Ishikawa (cell line): ENCODE results near the gene LDB3.

Experiments
- CEBPB ChIP-seq: IDR thresholded peaks from 2 replicates; pipeline ENCODE4 v1.6.1; 2012
- CREB1 ChIP-seq: IDR thresholded peaks from 2 replicates; pipeline ENCODE4 v1.6.1; 2012; ENCODE audit warnings: low read depth
- EGR1 ChIP-seq: IDR thresholded peaks from 2 replicates; pipeline ENCODE4 v1.6.1; 2012
- EP300 ChIP-seq: IDR thresholded peaks from 2 replicates; pipeline ENCODE4 v1.6.1; 2012; ENCODE audit warnings: borderline replicate concordance
- FOXM1 ChIP-seq: IDR thresholded peaks from 2 replicates; pipeline ENCODE4 v1.6.1; 2012; ENCODE audit warnings: low read depth, borderline replicate concordance
- NFIC ChIP-seq: IDR thresholded peaks from 2 replicates; pipeline ENCODE4 v1.6.1; 2012
- RAD21 ChIP-seq: IDR thresholded peaks from 2 replicates; pipeline ENCODE4 v1.6.1; 2012; ENCODE audit warnings: low read depth
- TAF1 ChIP-seq: IDR thresholded peaks from 2 replicates; pipeline ENCODE4 v1.6.1; 2012; ENCODE audit warnings: low read depth, mild to moderate bottlenecking
- TCF12 ChIP-seq: IDR thresholded peaks from 2 replicates; pipeline ENCODE4 v1.6.1; 2012; ENCODE audit warnings: low read depth
- TEAD4 ChIP-seq: IDR thresholded peaks from 2 replicates; pipeline ENCODE4 v1.6.1; 2012
- YY1 ChIP-seq: IDR thresholded peaks from 2 replicates; pipeline ENCODE4 v1.6.1; 2012; ENCODE audit warnings: low read depth
- ZBTB7A ChIP-seq: IDR thresholded peaks from 2 replicates; pipeline ENCODE4 v1.6.1; 2012; ENCODE audit warnings: low read depth
- TF ChIP-seq, protein P1 (sequence below): IDR thresholded peaks from 2 replicates; pipeline ENCODE4 v1.6.1; 2012
- TF ChIP-seq, protein P2 (sequence below): IDR thresholded peaks from 2 replicates; pipeline ENCODE4 v1.6.1; 2012
- TF ChIP-seq, protein P3 (sequence below): IDR thresholded peaks from 2 replicates; pipeline ENCODE4 v1.6.1; 2012; ENCODE audit warnings: low read depth, mild to moderate bottlenecking

The LDB3 gene

DNA sequence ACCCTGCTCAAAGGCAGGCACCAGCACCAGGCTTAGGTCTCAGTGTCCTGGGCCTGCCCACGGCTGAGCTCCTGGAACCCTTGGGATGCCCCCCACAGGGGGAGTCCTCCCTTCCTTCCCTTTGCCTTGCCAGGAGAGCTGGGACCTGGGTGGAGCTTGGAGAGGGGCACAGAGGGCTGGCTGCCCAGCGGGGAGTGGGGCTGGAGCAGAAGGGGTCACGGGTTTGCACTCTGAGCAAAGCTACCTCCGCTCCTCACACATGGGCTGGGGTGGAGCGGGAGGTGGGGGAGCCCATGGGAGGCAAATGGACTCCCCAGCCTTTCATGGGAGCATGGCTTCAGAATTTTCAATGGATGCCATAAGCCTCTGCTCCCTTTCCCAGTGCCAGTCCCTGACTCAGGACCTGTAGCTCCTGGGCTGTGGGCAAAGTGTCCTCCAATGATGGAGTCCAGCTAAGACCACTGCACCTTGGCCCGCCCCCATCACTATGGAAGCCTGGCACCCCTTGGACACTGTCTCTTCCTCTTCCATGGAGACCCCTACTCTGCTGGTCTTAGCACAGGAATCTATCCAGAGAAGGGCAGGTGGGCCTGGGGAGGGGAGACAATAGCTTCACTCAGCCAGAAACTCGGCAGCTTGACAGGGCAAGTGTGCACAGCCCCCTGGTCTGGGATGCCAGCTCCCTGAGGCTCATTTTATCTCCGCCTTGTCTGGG is 39.9 kb downstream of the LDB3 start:
- TF ChIP-seq TCF12 (no peak), TAF1 (no peak), ZBTB7A (no peak), NFIC (no peak), YY1 (no peak), RAD21 (no peak), FOXM1 (no peak), EP300 (no peak)

DNA sequence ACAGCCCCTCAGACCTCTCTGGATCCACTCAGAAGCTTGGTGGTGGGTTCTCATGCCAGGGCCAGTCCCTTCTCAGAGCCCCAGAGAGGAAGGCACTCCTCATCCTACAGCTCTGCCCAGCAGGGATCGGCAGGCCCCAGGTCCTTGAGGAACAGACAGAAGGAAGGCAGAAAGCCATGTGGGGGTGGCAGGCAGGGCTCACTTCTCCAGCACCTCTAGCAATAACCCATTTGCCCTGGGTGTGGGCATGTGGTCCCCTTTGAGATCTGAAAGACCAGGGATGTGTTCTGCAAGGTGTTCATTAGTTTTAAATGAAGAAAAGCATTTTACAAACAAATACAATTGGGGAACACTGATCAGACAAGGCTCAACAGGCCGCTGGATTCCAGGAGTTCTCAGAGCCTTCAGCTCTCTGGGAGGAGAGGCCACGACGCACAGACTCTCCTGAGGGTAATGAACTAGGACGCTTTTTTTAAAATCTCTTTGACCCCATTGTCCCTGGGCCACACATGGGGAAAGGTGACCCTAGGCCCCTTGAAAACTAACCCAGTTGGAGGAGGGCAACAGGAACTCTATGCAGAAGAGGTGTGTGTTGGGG is 40.6 kb downstream of the LDB3 start:
- TF ChIP-seq NFIC (no peak), ZBTB7A (no peak), CREB1 (no peak), EGR1 (no peak), TEAD4 (no peak), EP300 (no peak), TAF1 (no peak), TCF12 (no peak), FOXM1 (no peak), YY1 (no peak)
- TF ChIP-seq, protein P1, sequence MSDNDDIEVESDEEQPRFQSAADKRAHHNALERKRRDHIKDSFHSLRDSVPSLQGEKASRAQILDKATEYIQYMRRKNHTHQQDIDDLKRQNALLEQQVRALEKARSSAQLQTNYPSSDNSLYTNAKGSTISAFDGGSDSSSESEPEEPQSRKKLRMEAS, result no peak
- TF ChIP-seq, protein P2, sequence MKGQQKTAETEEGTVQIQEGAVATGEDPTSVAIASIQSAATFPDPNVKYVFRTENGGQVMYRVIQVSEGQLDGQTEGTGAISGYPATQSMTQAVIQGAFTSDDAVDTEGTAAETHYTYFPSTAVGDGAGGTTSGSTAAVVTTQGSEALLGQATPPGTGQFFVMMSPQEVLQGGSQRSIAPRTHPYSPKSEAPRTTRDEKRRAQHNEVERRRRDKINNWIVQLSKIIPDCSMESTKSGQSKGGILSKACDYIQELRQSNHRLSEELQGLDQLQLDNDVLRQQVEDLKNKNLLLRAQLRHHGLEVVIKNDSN, result no peak

DNA sequence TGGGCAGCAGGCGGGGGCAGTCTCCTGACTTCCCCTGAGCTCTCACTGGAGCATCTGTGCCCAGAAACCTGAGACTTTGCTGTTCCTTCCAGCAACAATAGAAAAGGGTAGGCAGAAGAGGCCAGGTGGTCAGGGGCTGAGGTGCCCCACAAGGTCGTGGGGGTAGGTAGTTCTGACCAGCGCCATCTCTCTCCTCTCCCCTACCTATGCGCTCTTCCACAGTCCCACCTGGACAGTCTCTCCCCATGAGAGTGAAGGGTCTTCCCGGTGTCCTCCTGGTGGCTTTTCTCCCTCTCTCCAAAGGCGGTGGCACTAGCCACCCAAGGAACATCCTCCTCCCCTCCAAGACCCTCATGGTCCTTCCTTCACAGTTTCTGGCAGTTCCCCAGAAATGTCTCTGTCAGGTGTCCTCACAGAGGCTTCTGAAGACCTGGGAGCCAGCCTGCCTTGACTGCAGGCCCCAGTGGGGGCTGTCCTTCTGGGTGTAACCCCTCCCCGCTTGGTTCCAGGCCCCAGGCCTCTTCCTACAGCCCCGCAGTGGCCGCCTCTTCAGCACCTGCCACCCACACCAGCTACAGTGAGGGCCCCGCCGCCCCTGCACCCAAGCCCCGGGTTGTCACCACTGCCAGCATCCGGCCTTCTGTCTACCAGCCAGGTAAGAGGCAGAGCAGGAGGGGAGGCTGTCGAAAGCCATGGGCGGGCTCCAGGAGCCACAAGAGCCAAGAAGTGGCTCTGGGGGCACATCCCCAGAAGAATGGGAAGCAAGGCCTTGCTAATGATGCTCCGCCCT is 41.3 kb downstream of the LDB3 start:
- TF ChIP-seq ZBTB7A (no peak), CEBPB (no peak), RAD21 (no peak), TAF1 (no peak), YY1 (no peak), EGR1 (no peak), CREB1 (no peak), TEAD4 (no peak), EP300 (no peak), TCF12 (no peak), NFIC (no peak), FOXM1 (no peak)
- TF ChIP-seq, protein P3, sequence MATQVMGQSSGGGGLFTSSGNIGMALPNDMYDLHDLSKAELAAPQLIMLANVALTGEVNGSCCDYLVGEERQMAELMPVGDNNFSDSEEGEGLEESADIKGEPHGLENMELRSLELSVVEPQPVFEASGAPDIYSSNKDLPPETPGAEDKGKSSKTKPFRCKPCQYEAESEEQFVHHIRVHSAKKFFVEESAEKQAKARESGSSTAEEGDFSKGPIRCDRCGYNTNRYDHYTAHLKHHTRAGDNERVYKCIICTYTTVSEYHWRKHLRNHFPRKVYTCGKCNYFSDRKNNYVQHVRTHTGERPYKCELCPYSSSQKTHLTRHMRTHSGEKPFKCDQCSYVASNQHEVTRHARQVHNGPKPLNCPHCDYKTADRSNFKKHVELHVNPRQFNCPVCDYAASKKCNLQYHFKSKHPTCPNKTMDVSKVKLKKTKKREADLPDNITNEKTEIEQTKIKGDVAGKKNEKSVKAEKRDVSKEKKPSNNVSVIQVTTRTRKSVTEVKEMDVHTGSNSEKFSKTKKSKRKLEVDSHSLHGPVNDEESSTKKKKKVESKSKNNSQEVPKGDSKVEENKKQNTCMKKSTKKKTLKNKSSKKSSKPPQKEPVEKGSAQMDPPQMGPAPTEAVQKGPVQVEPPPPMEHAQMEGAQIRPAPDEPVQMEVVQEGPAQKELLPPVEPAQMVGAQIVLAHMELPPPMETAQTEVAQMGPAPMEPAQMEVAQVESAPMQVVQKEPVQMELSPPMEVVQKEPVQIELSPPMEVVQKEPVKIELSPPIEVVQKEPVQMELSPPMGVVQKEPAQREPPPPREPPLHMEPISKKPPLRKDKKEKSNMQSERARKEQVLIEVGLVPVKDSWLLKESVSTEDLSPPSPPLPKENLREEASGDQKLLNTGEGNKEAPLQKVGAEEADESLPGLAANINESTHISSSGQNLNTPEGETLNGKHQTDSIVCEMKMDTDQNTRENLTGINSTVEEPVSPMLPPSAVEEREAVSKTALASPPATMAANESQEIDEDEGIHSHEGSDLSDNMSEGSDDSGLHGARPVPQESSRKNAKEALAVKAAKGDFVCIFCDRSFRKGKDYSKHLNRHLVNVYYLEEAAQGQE, result no peak
- TF ChIP-seq, protein P1, result no peak
- TF ChIP-seq, protein P2, result no peak

DNA sequence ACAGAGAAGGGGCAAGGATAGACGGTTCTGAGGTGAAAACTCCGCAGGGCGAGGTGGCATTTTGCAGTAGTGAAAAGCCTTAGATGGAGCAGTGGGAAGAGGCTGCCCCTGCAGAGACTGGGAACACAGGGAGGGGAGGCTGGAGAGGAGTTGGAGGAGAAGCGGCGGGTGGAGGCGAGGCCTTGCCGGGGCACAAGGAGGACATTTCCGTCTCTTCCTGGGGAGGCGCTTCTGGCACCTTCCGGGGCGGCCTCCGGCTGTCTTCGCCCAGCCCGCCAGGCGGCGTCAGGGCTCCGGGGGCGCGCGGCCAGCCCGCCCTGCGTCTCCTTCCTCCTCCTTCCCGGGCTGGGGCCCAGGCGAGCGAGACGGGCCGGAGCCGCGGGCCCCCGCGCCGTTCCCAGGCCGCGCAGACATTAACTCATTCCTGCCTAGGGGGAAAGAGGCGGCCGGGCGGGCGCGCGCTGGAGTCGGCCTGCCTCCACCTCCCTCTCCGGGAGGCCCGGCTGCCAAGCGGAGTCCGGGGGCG is 42.7 kb downstream of the LDB3 start:
- TF ChIP-seq TAF1, result peak; percentile 70
- TF ChIP-seq EP300, result peak; percentile 50; the same call in 1 of the 2 replicates
- no peak for TF ChIP-seq TEAD4
- TF ChIP-seq, protein P1, result peak; percentile 82
- peak; percentile 1; the same call in 1 of the 2 replicates for TF ChIP-seq CEBPB
- TF ChIP-seq ZBTB7A, result peak; percentile 82; the same call in 1 of the 2 replicates
- peak; percentile 67; the same call in 1 of the 2 replicates for TF ChIP-seq NFIC
- no peak for TF ChIP-seq YY1
- TF ChIP-seq RAD21, result peak; percentile 73
- no peak; the same call in 1 of the 2 replicates for TF ChIP-seq FOXM1
- peak; percentile 62; the same call in 1 of the 2 replicates for TF ChIP-seq EGR1
- TF ChIP-seq CREB1, result no peak
- TF ChIP-seq, protein P3, result no peak
- TF ChIP-seq TCF12, result peak; percentile 71; the same call in 1 of the 2 replicates
- TF ChIP-seq, protein P2, result 0 out of 2 replicates have a peak, but pooled peaks have one; percentile 27
